Esophagus squamous epithelium (tissue), 5 donors: Measurements from ENCODE around the gene TGM5. TPM values are rescaled to one million over a fixed set of nuclear protein-coding genes. Genes with fewer than 3 reads are reported as not detected.

Experiments
- DNase-seq: peaks from one replicate; lab custom pipeline; 2025; lab: John Stamatoyannopoulos, UW
- H3K27ac ChIP-seq, 4 donors: fragments of 200-600 bp; sonication (generic); one replicate each; pipeline ENCODE4 v1.5.1; 2016 to 2019; ENCODE audit warnings: mild to moderate bottlenecking in 1 of 4
- H3K27me3 ChIP-seq, 4 donors: fragments of 200-600 bp; sonication (generic); 1 replicate in 3 of 4; 2 replicates in 1 of 4; pipeline versions ENCODE4 v1.5.1 to v1.6.0; 2017 to 2021; ENCODE audit warnings: antibody characterized with exemption in 1 of 4
- H3K36me3 ChIP-seq, 3 donors: fragments of 200-600 bp; sonication (generic); one replicate each; pipeline ENCODE4 v1.5.1; 2016 to 2019
- H3K4me1 ChIP-seq, 3 donors: fragments of 200-600 bp; sonication (generic); one replicate each; pipeline ENCODE4 v1.5.1; 2017 to 2019
- H3K4me3 ChIP-seq, 4 donors: fragments of 200-600 bp; sonication (generic); 1 replicate in 3 of 4; 2 replicates in 1 of 4; pipeline ENCODE4 v1.5.1; 2016 to 2019; ENCODE audit warnings: mild to moderate bottlenecking in 2 of 4, moderate library complexity in 1 of 4
- H3K9me3 ChIP-seq, 3 donors: fragments of 200-600 bp; sonication (generic); one replicate each; pipeline ENCODE4 v1.5.1; 2016 to 2019
- POLR2A ChIP-seq, 4 donors: fragments of 450-650 bp; IDR thresholded peaks; one replicate each; pipeline ENCODE4 v1.6.1; 2017; ENCODE audit warnings: antibody characterized with exemption in 4 of 4, mild to moderate bottlenecking in 4 of 4, moderate library complexity in 3 of 4
- WGBS, 2 donors: methylation state at CpG; one replicate each; pipeline ENCODE4 v1.1.5; 2018; 5-methylcytosine and 5-hydroxymethylcytosine counted together
- intact Hi-C: fragments of 100-400 bp; cut with DNase I; formaldehyde crosslinking; loops from one replicate; pipeline ENCODE4 v1.15.0; 2022
- total RNA-seq, 4 donors: library from RNA; depleted of rRNA; stranded (reverse); fragments of >200 nt; gene quantifications; one replicate each; pipeline ENCODE4 v1.1.0, GENCODE V29; 2016
- TF ChIP-seq, protein P1 (sequence below), 6 experiments: fragments of 450-650 bp in 4 of 6; fragments of 200-600 bp in 2 of 6; sonication (generic) in 2 of 6; IDR thresholded peaks; one replicate each; pipeline ENCODE4 v1.5.1; 2016 to 2019; ENCODE audit warnings: antibody characterized with exemption in 6 of 6, mild to moderate bottlenecking in 4 of 6, moderate library complexity in 4 of 6
- donor health status: DM: yes; HTN: yes; CAD: no.

Gene TGM5, protein sequence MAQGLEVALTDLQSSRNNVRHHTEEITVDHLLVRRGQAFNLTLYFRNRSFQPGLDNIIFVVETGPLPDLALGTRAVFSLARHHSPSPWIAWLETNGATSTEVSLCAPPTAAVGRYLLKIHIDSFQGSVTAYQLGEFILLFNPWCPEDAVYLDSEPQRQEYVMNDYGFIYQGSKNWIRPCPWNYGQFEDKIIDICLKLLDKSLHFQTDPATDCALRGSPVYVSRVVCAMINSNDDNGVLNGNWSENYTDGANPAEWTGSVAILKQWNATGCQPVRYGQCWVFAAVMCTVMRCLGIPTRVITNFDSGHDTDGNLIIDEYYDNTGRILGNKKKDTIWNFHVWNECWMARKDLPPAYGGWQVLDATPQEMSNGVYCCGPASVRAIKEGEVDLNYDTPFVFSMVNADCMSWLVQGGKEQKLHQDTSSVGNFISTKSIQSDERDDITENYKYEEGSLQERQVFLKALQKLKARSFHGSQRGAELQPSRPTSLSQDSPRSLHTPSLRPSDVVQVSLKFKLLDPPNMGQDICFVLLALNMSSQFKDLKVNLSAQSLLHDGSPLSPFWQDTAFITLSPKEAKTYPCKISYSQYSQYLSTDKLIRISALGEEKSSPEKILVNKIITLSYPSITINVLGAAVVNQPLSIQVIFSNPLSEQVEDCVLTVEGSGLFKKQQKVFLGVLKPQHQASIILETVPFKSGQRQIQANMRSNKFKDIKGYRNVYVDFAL
- total RNA-seq, result 10 to 100 TPM in 3 of 4 donors, 1 to 10 TPM in 1; 6.7 to 36.1 (median 15.6) TPM

DNA sequence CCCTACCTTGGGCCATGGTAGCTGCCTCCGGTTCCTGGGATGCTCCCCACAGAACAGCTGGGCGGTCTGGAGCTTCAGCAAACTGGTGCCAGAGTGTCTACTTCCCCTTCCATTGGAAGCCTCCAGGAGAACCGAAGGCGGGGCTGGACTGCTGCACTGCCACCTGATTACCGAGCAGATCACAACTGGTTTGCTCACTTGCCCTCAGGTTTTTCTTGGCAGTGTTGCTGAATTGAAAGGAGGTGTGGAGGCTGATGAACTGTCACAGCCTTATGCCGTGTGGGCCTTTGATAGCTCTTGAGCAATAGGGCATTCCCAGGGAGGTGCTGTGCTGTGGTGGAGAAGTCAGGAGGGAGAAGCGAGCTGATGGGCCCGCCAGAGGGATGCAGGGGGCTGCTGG lies at the start of gene TGM5:
TSS of gene TGM5 (minus strand) at position 95 of the 400 bp plus-strand sequence. CDS start at position 16, 79 bp downstream.
- WGBS, 2 donors, result 18 to 20% methylated on average over 1 to 8 of the region's 8 CpGs
- intact Hi-C loops, result no loop called here
- TF ChIP-seq, protein P1, sequence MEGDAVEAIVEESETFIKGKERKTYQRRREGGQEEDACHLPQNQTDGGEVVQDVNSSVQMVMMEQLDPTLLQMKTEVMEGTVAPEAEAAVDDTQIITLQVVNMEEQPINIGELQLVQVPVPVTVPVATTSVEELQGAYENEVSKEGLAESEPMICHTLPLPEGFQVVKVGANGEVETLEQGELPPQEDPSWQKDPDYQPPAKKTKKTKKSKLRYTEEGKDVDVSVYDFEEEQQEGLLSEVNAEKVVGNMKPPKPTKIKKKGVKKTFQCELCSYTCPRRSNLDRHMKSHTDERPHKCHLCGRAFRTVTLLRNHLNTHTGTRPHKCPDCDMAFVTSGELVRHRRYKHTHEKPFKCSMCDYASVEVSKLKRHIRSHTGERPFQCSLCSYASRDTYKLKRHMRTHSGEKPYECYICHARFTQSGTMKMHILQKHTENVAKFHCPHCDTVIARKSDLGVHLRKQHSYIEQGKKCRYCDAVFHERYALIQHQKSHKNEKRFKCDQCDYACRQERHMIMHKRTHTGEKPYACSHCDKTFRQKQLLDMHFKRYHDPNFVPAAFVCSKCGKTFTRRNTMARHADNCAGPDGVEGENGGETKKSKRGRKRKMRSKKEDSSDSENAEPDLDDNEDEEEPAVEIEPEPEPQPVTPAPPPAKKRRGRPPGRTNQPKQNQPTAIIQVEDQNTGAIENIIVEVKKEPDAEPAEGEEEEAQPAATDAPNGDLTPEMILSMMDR (IDR thresholded peaks at IDR 0.05), result peak in 1 of 6 experiments; percentile 6
- TF ChIP-seq POLR2A (IDR thresholded peaks at IDR 0.05), result no peak
- no peak for DNase-seq
- Histone ChIP-seq H3K27me3 (peaks cover 0 to 31% (median 0%) of the 10 kb centered on the region in 4 donors), H3K4me3 (peak within 1 kb of the TSS; percentile 11 to 35 (median 14)), H3K9me3 (no peaks in the 10 kb centered on the region), H3K27ac (peak within 1 kb of the TSS; percentile 62 to 84 (median 76)), H3K36me3 (no peaks in the 10 kb centered on the region), H3K4me1 (peaks cover 0 to 42% (median 5%) of the 10 kb centered on the region in 3 donors)

DNA sequence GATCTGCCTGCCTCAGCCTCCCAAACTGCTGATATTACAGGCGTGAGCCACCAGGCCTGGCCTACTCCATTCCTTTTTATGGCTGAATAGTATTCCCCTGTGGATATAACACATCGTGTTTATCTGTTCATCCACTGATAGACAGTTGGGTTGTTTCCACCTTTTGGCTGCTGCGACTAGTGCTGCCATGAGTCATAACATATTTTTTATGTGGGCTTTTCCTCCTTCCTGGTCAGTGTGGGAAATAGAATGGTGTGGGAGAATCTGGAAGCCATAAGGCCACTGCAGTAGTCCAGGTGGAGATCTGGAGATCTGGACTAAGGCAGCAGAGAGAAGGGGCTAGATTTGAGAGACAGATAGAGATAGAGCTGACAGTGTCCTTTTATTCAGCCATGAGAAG lies 47.4 kb upstream of the TGM5 start:
- Histone ChIP-seq H3K27ac (no peak overlapping the region), H3K4me1 (peaks cover 0 to 7% (median 0%) of the 10 kb centered on the region in 3 donors), H3K36me3 (no peaks in the 10 kb centered on the region), H3K4me3 (no peak overlapping the region), H3K9me3 (no peaks in the 10 kb centered on the region), H3K27me3 (peaks cover 0 to 73% (median 0%) of the 10 kb centered on the region in 4 donors)
- WGBS, 2 donors, result 38 to 52% methylated on average over 3 of the region's 3 CpGs
- DNase-seq, result no peak
- intact Hi-C loops, result no loop called here
- no peak for TF ChIP-seq POLR2A (IDR thresholded peaks at IDR 0.05)
- TF ChIP-seq, protein P1 (IDR thresholded peaks at IDR 0.05), result no peak

DNA sequence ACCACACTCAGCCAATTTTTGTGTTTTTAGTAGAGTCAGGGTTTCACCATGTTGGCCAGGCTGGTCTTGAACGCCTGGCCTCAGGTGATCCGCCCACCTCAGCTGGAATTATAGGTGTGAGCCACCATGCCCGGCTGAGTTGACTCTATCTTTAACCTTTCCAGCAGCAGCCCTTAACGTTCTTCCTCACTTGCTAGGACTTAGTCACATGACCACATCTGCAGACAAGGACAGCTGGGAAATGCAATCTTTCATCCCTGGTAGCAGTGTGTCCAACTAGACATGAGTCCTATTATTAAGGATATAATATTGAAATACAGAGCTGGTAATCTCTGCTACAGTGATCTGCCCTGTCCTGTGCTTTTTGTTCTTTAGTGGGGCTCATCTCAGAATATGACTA lies 45.6 kb upstream of the TGM5 start:
- no peaks in the 10 kb centered on the region for H3K9me3 ChIP-seq
- H3K4me1 ChIP-seq, result peaks cover 0 to 7% (median 0%) of the 10 kb centered on the region in 3 donors
- intact Hi-C loops, result no loop called here
- TF ChIP-seq POLR2A (IDR thresholded peaks at IDR 0.05), result no peak
- TF ChIP-seq, protein P1 (IDR thresholded peaks at IDR 0.05), result no peak
- 40 to 57% methylated on average over 1 to 4 of the region's 4 CpGs for WGBS, 2 donors
- H3K36me3 ChIP-seq, result no peaks in the 10 kb centered on the region
- no peak overlapping the region for H3K4me3 ChIP-seq
- DNase-seq, result no peak
- H3K27ac ChIP-seq, result no peak overlapping the region
- peaks cover 0 to 83% (median 0%) of the 10 kb centered on the region in 4 donors for H3K27me3 ChIP-seq

DNA sequence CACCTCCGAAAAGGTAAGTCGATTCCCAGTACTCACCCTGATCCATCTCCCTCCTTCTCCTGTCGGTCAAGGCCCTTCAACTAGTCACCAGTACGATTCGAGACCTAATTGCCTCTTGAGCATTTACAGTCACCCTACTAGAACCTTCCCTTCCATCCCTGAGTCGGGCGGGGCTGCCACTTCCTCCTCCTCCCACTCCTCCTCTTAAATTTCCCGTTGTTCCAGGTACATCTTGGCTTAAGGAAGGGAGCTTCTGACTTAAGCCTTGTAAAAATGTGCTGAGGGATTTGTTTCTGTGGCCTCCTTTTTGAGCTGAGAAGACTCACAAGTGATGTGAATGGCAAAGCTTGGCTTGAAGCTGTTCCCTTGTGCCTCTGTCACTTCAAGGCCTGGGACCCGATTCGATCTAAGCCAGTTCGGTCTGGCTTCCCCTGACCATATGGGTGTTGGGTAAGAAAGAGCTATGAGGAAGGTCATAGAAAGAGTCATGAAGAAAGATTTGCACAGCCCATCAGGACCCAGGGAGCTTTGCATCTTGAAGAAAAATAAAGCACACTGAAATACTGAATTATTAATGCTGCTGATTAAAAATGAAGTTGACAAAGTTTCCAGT lies 35.6 kb upstream of the TGM5 start, which contains the start of gene TGM7:
TSS of gene TGM7 (minus strand) at position 51 of the 613 bp plus-strand sequence.
- Histone ChIP-seq H3K4me1 (no peaks in the 10 kb centered on the region), H3K4me3 (no peak within 1 kb of the TSS), H3K36me3 (no peaks in the 10 kb centered on the region), H3K9me3 (no peaks in the 10 kb centered on the region), H3K27me3 (peaks cover 0 to 92% (median 0%) of the 10 kb centered on the region in 4 donors), H3K27ac (no peak within 1 kb of the TSS)
- 75 to 84% methylated on average over 11 of the region's 11 CpGs for WGBS, 2 donors
- no peak for DNase-seq
- no peak for TF ChIP-seq POLR2A (IDR thresholded peaks at IDR 0.05)
- TF ChIP-seq, protein P1 (IDR thresholded peaks at IDR 0.05), result no peak
- intact Hi-C loops, result no loop called here
